RWPE2 (cell line): ENCODE measurements around the gene NMNAT2.
A peak's percentile ranks its signal among the peaks of the same experiment; 100 is the strongest.

Experiments used
- ATAC-seq: fragments of 200-7000 bp; cut with Tn5 transposase; 3 replicates; pipeline ENCODE4 v1.9.1; 2021; ENCODE audit warnings: low read depth
- DNase-seq: peaks from one replicate; pipeline ENCODE4 v3.0.0-alpha.2; 2020; ENCODE audit warnings: low spot score
- H3K27ac ChIP-seq: fragments of 450-650 bp; 2 replicates; pipeline ENCODE4 v1.5.1; 2017; ENCODE audit warnings: mild to moderate bottlenecking; ENCODE audit not compliant: poor library complexity, severe bottlenecking
- H3K27me3 ChIP-seq: fragments of 250-450 bp; sonication (Bioruptor Pico); 2 replicates; pipeline ENCODE4 v1.5.1; 2021; ENCODE audit warnings: mild to moderate bottlenecking, moderate library complexity; ENCODE audit not compliant: insufficient read depth, poor library complexity, severe bottlenecking
- H3K36me3 ChIP-seq: fragments of 250-450 bp; sonication (Bioruptor Pico); 2 replicates; pipeline ENCODE4 v1.5.1; 2020; ENCODE audit warnings: low read depth, mild to moderate bottlenecking, moderate library complexity
- H3K4me1 ChIP-seq: fragments of 250-450 bp; sonication (Bioruptor Pico); 2 replicates; pipeline ENCODE4 v1.5.1; 2021; ENCODE audit warnings: mild to moderate bottlenecking, moderate library complexity; ENCODE audit not compliant: insufficient read depth, poor library complexity, severe bottlenecking
- H3K4me3 ChIP-seq: fragments of 250-450 bp; sonication (Bioruptor Pico); 2 replicates; pipeline ENCODE4 v1.5.1; 2021; ENCODE audit warnings: mild to moderate bottlenecking, moderate library complexity; ENCODE audit not compliant: severe bottlenecking
- H3K9me3 ChIP-seq: fragments of 250-450 bp; sonication (Bioruptor Pico); 2 replicates; pipeline ENCODE4 v1.5.1; 2021; ENCODE audit warnings: mild to moderate bottlenecking, moderate library complexity; ENCODE audit not compliant: severe bottlenecking
- TF ChIP-seq, protein P1 (sequence below): fragments of 450-650 bp; IDR thresholded peaks from one replicate; pipeline ENCODE4 v1.5.1; 2017; ENCODE audit warnings: mild to moderate bottlenecking, moderate library complexity; ENCODE audit not compliant: poor library complexity, severe bottlenecking

The NMNAT2 gene

GRCh38 chr1:183417772-183418491 is at the start of gene NMNAT2:
TSS of gene NMNAT2 (minus strand) at chr1:183418380. CDS start at chr1:183418267, 113 bp downstream.
- peak; percentile 84 for ATAC-seq
- no peak within 1 kb of the TSS for H3K27ac ChIP-seq
- H3K36me3 ChIP-seq, result no peaks in the 10 kb centered on the region

DNA sequence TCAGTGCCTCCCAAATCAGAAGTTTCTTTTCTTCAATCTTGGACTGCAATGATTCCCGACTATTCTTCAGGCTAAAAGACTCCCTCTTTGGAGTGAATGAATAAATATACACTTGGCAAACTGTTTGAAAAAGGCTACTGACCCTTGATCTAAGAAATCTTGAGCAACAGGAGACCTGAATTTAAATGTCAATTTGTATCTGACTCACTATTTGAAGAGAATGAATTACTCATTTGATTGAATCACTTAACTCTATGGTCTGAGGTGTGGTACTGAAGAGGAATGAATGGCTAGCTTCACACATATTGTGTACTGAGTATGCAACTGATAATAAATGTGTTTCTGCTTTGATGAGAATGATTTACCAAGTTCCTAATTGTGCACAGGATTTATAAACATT is 49.5 kb upstream of the NMNAT2 start:
- H3K4me3 ChIP-seq, result no peak overlapping the region
- ATAC-seq, result peak; percentile 52
- H3K36me3 ChIP-seq, result no peaks in the 10 kb centered on the region
- H3K4me1 ChIP-seq, result peaks cover 22% of the 10 kb centered on the region
- H3K27ac ChIP-seq, result peak overlapping the region; percentile 49
- H3K27me3 ChIP-seq, result no peaks in the 10 kb centered on the region
- TF ChIP-seq, protein P1, sequence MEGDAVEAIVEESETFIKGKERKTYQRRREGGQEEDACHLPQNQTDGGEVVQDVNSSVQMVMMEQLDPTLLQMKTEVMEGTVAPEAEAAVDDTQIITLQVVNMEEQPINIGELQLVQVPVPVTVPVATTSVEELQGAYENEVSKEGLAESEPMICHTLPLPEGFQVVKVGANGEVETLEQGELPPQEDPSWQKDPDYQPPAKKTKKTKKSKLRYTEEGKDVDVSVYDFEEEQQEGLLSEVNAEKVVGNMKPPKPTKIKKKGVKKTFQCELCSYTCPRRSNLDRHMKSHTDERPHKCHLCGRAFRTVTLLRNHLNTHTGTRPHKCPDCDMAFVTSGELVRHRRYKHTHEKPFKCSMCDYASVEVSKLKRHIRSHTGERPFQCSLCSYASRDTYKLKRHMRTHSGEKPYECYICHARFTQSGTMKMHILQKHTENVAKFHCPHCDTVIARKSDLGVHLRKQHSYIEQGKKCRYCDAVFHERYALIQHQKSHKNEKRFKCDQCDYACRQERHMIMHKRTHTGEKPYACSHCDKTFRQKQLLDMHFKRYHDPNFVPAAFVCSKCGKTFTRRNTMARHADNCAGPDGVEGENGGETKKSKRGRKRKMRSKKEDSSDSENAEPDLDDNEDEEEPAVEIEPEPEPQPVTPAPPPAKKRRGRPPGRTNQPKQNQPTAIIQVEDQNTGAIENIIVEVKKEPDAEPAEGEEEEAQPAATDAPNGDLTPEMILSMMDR, result no peak
- DNase-seq, result no peak
- H3K9me3 ChIP-seq, result no peaks in the 10 kb centered on the region

More at GRCh38 chr1:183417772-183418491, at the start of gene NMNAT2:
- Histone ChIP-seq H3K9me3 (no peaks in the 10 kb centered on the region), H3K27me3 (peaks cover 34% of the 10 kb centered on the region), H3K4me3 (peak within 1 kb of the TSS; percentile 15), H3K4me1 (no peaks in the 10 kb centered on the region)
- TF ChIP-seq, protein P1, result no peak
- DNase-seq, result no peak

- Histone ChIP-seq H3K4me1 (peaks cover 31% of the 10 kb centered on the region), H3K27me3 (no peaks in the 10 kb centered on the region), H3K36me3 (no peaks in the 10 kb centered on the region), H3K9me3 (no peaks in the 10 kb centered on the region), H3K4me3 (no peak overlapping the region), H3K27ac (peak overlapping the region; percentile 49)
- DNase-seq, result no peak
- TF ChIP-seq, protein P1, result no peak
- ATAC-seq, result no peak
These were observed 48.6 kb upstream of the NMNAT2 start for GRCh38 chr1:183466781-183467180.

DNA sequence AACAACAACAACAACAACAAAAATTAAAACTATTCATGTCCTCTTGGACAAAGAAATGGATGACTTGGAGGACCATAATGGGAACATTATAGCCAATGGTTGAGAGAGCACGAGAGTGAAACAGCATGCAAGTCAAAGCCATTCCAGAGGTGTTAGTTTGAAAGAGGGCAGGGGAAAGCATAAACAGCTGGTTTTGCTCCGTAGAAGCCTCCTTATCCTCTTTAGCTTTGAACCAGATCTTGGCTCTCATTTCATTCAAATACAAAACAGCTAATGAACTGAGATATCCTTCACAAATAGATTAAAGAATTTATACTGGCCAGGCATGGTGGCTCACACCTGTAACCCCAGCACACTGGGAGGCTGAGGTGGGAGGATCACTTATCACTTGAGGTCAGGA is 45.4 kb upstream of the NMNAT2 start:
- Histone ChIP-seq H3K27me3 (no peaks in the 10 kb centered on the region), H3K27ac (no peak overlapping the region), H3K9me3 (no peaks in the 10 kb centered on the region), H3K4me1 (peaks cover 39% of the 10 kb centered on the region), H3K4me3 (no peak overlapping the region), H3K36me3 (no peaks in the 10 kb centered on the region)
- TF ChIP-seq, protein P1, result no peak
- no peak for ATAC-seq
- no peak for DNase-seq

- Histone ChIP-seq H3K27me3 (no peaks in the 10 kb centered on the region), H3K36me3 (no peaks in the 10 kb centered on the region), H3K9me3 (no peaks in the 10 kb centered on the region), H3K27ac (peak overlapping the region; percentile 57), H3K4me1 (peaks cover 24% of the 10 kb centered on the region), H3K4me3 (no peak overlapping the region)
- ATAC-seq (peak; percentile 44; the same call in 1 of the 3 replicates), DNase-seq (no peak)
- TF ChIP-seq, protein P1, result no peak
These were observed 43.2 kb upstream of the NMNAT2 start for GRCh38 chr1:183461350-183461749.
